ENCODE data around the gene WDR59. TPM values are rescaled to one million over a fixed set of nuclear protein-coding genes. Genes with fewer than 3 reads are reported as not detected.
"Not testable (repeated sequence)": the region's sequence is repeated elsewhere in the genome, so short reads cannot be mapped to it uniquely, and the experiment has no call there.

Gene WDR59
- total RNA-seq, 4 donors from 2014 or later = 12.9 to 31.3 (median 19.5) TPM

DNA sequence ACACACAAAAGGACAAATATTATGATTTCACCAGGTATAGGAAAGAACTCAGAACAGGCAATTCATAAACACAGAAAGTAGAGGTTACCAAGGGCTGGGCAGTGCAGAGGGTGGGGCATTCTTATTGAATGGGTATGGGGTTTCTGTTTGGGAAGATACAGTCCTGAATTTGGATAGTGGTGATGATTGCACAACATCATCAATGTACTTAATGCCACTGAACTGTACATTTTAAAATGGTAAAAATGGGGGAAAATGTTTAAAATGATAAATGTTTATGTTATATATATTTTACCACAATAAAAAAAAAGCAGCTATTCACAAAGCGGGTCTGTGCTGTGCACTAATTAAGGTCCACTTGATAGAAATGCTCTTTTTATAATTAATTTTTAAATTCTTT is 137.7 kb downstream of the WDR59 start:
- ATAC-seq = no peak
- H3K4me1 ChIP-seq = no peaks in the 10 kb centered on the region
- TF ChIP-seq POLR2A (IDR thresholded peaks at IDR 0.05) (no peak), CTCF (IDR thresholded peaks at IDR 0.05 in 4 of 5, conservative IDR thresholded peaks at IDR 0.05 in 1 of 5) (no peak)
- intact Hi-C loops (cut with DNase I; ENCODE audit: low total_unique reads) (no loop called here), in situ Hi-C loops (cut with MboI; ENCODE audit: low sequenced_read_pairs in 4 of 4) (no loop called here)
- H3K27me3 ChIP-seq = no peaks in the 10 kb centered on the region
- no peak for DNase-seq
- H3K9me3 ChIP-seq = no peaks in the 10 kb centered on the region
- no peaks in the 10 kb centered on the region for H3K36me3 ChIP-seq
- H3K4me3 ChIP-seq = no peak overlapping the region
- H3K27ac ChIP-seq = no peak overlapping the region

DNA sequence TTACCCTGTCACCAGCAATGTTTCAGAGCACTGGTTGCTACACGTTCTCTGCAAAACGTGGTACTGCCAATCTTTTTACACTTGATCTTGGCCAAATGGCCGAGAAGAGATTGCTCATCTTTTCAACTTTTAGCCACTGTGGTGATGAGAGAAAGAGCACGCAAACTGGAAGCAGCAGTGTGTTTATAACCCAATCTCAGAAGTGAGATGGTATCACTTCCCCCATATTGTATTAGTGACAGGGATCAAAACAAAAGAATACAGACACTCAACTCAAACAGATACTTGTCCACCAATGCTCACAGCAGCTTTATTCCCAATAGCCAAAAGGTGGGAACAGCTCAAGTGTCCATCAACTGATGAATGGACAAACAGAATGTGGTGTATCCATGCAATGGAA is 138.2 kb downstream of the WDR59 start:
- in situ Hi-C loops (cut with MboI; ENCODE audit: low sequenced_read_pairs in 4 of 4) = no loop called here
- ATAC-seq = no peak
- H3K4me1 ChIP-seq = no peaks in the 10 kb centered on the region
- no peaks in the 10 kb centered on the region for H3K36me3 ChIP-seq
- no peaks in the 10 kb centered on the region for H3K9me3 ChIP-seq
- no peak overlapping the region for H3K4me3 ChIP-seq
- no peak overlapping the region for H3K27ac ChIP-seq
- intact Hi-C loops (cut with DNase I; ENCODE audit: low total_unique reads) = no loop called here
- TF ChIP-seq CTCF (IDR thresholded peaks at IDR 0.05 in 4 of 5, conservative IDR thresholded peaks at IDR 0.05 in 1 of 5) (no peak), POLR2A (IDR thresholded peaks at IDR 0.05) (no peak)
- no peaks in the 10 kb centered on the region for H3K27me3 ChIP-seq
- no peak for DNase-seq

- DNase-seq (no peak), ATAC-seq (no peak)
- Histone ChIP-seq H3K4me3 (no peak overlapping the region), H3K27me3 (no peaks in the 10 kb centered on the region), H3K9me3 (no peaks in the 10 kb centered on the region), H3K36me3 (no peaks in the 10 kb centered on the region), H3K4me1 (no peaks in the 10 kb centered on the region), H3K27ac (no peak overlapping the region)
- no peak for TF ChIP-seq CTCF (IDR thresholded peaks at IDR 0.05 in 4 of 5, conservative IDR thresholded peaks at IDR 0.05 in 1 of 5)
- TF ChIP-seq POLR2A (IDR thresholded peaks at IDR 0.05) = no peak
- intact Hi-C loops (cut with DNase I; ENCODE audit: low total_unique reads) = no loop called here
- in situ Hi-C loops (cut with MboI; ENCODE audit: low sequenced_read_pairs in 4 of 4) = no loop called here
Observed at GRCh38 chr16:74844041-74844980, 140.6 kb downstream of the WDR59 start.

GRCh38 chr16:74843381-74844035 is 141.4 kb downstream of the WDR59 start:
- ATAC-seq; H3K36me3 ChIP-seq; in situ Hi-C loops (cut with MboI; ENCODE audit: low sequenced_read_pairs in 4 of 4); H3K9me3 ChIP-seq; intact Hi-C loops (cut with DNase I; ENCODE audit: low total_unique reads); H3K27ac ChIP-seq; DNase-seq; H3K4me1 ChIP-seq; H3K27me3 ChIP-seq; H3K4me3 ChIP-seq: not testable (repeated sequence)

DNA sequence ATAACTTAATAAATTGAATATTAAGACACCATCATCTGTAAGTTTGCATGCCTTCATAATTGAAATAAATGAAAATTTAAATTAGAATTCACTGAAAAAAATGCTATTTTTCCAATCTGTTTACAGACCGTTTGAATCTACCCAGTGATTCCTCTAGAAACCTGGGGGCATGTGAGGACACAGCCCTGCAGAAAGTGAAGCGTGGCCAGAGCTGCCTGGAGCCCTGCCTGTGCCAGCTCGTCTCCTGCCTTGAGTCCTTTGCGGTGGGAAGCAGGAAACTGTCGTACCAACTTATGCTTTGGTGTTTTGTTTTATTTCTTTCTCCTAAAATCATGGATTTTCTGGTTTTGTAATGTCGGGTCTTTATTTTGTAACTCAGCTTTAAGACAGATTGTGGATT is 142.5 kb downstream of the WDR59 start:
- in situ Hi-C loops (cut with MboI; ENCODE audit: low sequenced_read_pairs in 4 of 4) = no loop called here
- ATAC-seq = peak in 1 of 2 donors; percentile 61

More for the DNA sequence above, 142.5 kb downstream of the WDR59 start:
- no peaks in the 10 kb centered on the region for H3K9me3 ChIP-seq
- no peaks in the 10 kb centered on the region for H3K4me1 ChIP-seq
- DNase-seq = no peak
- H3K27ac ChIP-seq = no peak overlapping the region
- no peak for TF ChIP-seq CTCF (IDR thresholded peaks at IDR 0.05 in 4 of 5, conservative IDR thresholded peaks at IDR 0.05 in 1 of 5)
- no peak for TF ChIP-seq POLR2A (IDR thresholded peaks at IDR 0.05)
- H3K27me3 ChIP-seq = no peaks in the 10 kb centered on the region
- H3K36me3 ChIP-seq = no peaks in the 10 kb centered on the region
- intact Hi-C loops (cut with DNase I; ENCODE audit: low total_unique reads) = no loop called here
- no peak overlapping the region for H3K4me3 ChIP-seq

Data from gastrocnemius medialis (tissue), 4 donors.